NCI-H1436 (cell line): ENCODE results near the gene HEXIM1.
"Not testable (repeated sequence)": the region's sequence is repeated elsewhere in the genome, so short reads cannot be mapped to it uniquely, and the experiment has no call there.

ENCODE experiments used
- DNase-seq: peaks from one replicate; lab custom pipeline; 2025; lab: John Stamatoyannopoulos, UW

HEXIM1 gene

DNA sequence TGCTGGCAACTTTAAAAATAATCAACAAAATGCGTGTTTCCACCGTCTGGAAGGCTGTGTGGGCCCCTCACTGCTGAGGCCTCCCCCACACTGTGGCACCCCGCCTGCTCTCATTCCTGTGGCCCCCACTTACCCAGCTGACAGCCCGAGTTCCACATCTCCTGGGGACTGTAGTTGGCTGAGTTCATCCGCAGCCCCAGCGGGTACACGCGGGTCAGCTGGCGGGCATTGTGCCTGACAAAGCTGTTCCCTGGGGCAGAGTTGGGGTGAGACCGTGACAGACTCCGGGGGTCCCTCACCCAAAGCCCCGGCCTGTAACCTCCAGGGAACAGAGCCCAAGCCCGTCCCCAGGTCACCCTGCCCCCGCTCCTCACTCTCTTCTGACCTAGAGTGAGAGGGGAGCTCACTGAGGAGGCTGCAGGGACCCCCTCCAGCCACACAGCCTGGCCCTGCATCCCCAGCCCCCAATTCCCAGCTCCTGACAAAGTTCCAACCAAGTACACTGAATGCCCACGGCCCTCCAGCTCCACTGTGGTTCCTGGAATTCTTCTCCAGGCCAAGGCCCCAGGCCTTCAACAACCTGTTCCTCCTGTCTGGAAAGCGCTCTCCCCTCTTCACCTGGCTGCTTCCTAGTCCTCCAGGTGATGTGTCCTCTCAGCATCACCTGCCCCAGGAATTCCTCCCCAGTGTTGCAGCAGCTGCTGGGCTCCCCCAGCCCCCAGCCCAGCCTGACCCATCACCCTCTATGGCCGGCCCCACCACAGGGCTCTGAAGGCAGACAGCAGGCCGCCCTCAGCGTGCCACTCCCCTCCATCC, 34.0 kb upstream of the HEXIM1 start:
- DNase-seq = no peak

DNA sequence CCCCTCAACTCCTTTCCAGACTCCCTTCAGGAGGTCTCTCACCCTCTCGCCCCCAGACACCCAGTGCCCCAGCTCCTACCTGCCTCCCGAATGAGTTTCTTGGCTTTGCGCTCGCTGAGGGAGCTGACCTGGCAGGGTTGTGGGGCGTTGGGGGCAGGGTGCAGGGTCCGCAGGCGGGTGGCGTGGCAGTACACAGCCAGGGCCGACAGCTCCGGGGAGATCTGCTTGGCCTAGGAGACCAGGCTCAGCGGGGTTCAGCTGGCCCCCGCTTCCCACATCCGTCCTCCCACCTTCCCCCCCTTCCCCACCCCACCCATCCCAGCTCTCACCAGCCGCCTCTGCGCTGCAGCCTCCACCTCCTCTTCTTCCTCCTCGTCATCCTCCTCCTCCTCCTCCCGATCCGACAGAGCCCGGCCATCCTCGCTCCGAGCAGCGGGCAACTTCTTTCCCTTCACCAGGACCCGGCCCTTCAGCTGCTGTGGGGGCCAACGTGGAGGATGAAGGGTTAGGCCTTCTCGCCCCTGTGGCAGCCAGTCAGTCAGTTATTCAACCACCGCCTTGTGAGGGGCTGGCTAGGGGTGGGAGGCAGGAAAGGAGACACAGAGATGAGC, 33.2 kb upstream of the HEXIM1 start:
- DNase-seq = no peak

DNA sequence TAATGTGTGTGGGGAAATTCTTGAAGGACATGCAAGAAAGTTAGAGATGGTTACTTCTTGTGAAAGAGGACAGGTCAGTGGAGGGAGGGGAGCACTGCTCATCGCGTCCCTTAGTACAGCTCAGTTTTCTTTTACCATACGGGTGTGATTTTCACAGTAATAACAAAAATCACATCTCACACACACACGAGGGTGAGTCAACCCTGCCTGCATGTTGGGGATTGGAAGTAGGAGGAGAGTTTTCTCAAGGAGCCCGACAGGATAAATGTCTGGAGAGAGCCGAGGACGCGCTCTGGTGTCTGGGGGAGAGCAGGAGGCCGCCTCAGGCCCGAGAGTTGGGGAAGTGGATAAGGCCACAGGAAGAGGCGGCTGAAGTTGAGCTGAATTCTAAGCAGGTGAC, 32.4 kb upstream of the HEXIM1 start:
- no peak for DNase-seq

DNA sequence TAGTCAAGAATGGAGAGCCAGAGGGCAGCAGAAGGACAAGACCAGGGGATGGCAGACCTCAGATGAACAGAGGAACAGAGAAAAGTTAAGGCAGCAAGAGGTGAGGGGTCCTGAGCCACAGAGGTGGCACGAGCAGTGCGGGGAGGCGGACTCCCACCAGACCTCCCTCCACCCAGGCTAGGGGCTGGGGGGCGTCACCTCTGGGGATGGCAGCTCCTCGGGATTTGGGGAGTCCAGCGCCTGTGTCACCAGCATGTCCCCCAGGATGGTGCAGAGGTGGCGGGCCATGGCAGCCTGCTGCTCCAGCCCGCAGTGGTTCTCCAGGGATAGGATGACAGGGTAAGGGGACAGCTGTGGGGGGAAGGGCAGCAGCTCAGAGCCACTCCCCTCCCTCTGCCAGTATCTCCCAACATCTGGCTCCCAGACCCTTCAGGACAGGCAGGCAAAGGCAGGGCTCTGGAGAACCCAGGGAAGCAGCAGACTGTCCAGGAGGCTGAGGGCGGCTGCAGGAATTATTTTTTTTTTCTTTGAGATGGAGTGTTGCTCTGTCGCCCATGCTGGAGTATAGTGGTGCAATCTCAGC, 31.8 kb upstream of the HEXIM1 start:
- DNase-seq = no peak

DNA sequence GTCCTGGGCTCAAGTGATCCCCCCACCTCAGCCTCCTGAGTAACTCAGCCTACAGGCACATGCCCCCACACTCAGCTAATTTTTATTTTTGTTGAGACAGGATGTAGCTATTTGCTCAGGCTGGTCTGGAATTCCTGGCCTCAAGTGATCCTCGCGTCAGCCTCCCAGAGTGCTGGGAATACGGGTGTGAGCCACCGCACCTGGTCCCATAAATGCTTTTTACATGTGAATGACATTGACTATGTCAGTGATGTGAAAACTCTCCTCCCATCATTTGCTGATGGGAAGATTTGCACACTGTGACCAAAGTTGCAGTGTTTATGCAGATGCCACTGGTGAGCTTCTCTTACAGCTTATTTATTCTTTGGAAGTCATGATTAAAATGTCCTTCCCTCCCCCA, 30.9 kb upstream of the HEXIM1 start:
- no peak for DNase-seq

DNA sequence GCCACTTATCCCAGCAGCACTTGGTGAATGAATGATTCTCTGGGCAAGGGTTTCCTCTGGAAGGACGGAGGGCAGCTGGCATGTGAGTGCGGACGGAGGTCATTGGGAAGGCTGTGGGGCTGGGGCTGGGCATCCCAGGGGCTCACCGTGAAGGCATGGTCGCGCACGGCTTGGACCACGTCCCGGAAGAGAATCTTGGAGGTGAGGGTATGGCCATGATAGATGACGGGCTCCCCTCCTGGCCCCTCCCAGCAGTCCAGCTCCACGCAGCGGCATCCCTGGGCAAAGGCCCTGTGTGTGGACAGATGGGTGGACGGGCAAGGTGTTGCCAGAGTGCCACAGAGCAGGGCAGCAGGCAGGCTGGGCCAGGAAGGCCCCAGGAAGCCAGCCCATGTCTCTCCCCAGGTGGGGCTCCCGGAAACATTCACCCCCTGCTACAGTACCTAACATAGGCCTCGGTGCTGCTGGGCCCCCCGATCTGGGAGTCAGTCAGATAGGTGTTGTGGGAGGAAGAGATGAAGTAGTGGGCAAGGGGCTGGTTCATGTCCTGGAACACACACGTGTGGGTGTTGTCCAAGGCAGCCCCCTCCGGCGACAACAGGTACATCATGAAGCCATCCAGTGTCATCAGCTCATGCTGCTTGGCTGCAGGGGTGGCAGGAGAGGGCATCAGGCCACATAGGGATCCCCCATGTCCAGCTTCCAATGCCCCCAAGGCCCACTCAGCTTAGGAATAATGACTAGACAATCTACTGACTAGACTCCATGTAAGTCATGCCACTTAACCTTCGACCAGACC, 30.2 kb upstream of the HEXIM1 start:
- no peak for DNase-seq

DNA sequence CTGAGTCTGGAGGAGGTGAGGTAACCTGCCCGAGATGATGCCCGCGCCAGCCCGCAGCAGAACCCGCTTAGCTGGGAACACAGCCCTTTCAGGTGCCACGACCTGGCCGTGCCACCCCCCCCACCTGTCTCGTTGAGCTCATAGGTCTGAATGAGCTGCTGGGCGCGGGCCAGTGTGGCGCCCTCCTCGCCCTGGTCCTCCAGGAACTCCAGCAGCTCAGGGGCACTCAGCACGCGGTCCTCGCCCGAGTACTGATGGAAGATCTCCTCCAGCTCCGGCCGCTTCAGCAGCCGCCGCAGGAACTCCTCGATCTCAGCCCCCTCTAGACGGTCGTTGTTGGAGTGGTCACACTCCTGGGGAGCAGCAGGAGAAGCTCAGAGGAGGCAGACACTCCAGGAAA, 29.6 kb upstream of the HEXIM1 start:
- DNase-seq = no peak

DNA sequence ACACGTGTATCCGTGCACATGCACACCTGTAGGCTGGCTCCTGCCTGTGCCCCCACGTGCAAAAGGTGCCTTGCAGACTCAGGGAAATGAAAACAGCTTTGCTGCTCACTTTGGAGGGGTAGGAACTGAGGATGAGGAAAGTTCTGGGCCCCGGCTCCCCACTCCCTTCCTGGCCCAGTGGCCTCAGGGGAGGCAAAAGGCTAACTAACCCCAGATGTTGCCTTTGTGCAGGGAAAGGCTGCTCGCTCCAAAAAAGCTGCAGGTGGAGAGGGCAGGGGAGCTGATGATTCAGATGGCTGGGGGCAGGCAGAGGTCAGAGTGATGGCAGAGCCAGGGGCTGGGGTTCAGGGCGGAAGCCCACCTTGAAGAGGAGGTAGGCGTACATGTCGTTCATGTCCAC, 28.3 kb upstream of the HEXIM1 start:
- DNase-seq = no peak

DNA sequence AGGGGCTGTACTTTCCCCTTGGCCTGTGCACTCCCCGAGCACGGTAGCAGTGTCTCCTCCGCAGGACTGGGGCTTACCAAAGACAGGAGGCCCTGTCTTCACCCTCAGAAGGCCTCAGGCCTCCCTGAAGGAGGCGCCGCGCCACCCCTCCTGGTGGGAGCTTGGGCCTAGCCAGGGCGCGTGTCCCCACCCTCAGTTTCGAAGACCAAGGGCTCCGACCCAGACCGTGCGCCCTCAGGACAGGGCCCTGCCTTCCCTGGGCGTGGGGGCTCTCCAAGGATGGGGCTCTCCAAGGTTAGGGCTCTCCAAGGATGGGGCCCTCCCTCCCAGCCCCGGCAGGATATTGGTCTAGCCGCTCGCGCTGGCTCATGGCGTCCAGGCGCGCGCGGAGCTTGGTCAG, 27.7 kb upstream of the HEXIM1 start:
- DNase-seq = no peak

DNA sequence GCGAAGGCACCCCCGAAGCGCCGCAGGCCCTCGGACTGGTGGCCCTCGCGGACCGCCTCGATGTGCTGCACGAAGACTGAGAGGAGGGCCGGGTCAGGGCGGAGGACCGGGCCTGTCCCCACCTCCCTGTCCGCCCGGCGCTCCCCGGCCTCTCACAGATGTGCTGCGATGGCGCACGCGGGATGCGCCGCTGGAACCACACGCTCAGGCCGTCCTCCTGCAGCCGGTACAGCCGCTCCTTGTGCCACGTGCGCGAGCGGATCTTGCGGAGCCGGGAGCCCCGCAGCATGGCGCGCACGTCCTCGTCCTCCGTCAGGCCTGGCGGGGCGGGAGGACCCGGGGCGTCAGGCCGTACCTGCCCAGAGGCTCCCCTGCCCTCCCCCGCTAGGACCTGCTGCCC, 27.2 kb upstream of the HEXIM1 start:
- DNase-seq = no peak

DNA sequence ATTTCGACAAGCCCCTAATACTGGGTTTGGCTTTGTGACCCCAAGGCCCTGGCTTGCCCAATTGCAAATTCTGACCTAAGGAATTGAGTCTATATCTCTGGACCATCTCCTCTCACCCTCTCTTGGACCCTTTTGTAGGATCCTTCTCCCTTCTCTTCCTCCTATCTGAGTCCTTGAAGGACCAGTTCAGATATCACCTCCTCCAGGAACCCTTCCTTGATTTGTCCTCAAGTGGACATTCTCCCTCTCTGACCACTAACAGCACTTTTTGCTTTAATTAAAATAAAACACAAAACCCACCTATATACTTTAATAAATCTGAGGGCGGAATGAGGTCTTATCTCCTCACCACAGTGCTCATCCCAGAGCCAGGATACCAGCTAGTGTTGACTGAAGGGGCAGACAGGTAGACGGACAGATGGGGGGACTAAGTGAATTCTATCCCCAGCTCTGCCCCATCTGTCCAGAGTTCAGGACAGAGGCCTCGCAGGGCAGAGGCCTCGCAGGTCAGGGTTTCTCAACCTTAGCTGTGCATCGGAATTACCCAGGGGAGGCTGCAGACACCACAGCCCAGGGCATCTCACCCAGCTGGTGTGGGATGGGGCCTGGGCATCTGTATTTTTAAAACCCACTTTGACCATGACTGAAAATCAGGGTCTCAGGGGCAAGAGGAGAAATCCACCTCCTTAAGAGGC, 25.1 kb upstream of the HEXIM1 start:
- DNase-seq = no peak

DNA sequence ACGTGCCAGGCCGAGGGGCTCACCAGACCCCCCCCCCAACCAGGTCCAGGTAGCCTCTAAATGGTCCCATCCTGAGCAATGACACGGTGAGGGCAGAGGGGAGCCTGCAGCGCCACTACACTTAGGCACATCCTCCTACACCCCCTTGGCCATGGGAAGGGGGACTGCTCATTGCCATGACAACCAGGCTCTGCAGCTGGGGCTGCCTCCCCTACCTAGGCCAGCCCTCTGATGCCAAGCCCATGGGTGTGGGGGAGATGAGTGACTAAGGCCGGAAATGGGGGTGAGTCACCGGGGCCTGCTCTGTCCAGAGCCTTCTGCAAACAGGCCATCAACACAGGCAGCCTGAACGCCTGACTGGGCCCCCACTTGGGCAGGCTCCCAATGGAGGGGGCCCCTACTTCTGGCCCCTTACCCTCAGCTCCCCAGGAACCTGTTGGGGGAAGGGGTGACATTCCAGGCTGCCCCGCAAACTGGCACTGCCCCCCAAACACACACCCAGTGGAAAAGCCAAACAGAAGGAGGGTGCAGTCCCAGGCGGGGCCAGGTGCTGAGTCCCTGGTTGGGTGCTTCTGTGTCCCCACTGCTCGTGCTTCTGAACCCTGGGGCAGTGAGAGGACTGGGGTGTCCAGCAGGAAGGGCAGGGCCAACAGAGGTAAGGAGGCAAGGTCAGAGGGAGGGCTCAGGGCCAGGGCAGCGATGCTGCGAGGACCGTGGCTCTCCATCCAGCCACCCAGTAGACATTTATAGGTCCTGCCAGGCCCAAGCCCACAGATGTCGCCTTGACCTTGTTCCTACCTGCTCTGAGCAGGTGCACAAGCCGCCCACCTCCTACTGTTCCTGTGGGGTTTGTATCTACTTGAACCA, 24.1 kb upstream of the HEXIM1 start:
- no peak for DNase-seq

DNA sequence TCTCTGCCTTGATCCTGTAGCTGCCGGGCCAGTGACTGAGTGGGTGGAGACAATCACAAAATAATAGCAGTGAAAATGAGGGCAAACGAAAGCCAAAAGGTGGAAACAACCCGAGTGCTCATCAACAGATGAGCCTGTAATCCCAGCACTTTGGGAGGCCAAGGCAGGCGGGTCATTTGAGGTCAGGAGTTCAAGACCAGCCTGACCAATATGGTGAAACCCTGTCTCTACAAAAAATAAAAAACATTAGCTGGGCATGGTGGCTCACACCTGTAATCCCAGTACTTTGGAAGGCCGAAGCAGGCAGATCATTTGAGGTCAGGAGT, 23.5 kb upstream of the HEXIM1 start:
- not testable (repeated sequence) for DNase-seq

DNA sequence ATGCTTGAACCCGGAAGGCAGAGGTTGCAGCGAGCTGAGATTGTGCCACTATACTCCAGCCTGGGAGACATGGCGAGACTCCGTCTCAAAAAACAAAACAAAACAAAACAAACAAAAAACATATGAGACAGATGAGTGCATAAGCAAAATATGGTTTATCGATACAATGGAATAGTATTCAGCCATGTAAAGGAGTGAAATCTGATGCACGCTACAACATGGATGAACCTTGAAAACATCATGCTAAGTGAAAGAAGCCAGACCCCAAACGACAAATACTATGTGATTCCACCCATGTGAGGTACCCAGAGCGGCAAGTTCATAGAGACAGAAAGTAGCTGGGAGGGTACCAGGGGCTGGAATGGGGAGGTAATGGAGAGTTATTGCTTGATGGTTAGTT, 22.8 kb upstream of the HEXIM1 start:
- no peak for DNase-seq

DNA sequence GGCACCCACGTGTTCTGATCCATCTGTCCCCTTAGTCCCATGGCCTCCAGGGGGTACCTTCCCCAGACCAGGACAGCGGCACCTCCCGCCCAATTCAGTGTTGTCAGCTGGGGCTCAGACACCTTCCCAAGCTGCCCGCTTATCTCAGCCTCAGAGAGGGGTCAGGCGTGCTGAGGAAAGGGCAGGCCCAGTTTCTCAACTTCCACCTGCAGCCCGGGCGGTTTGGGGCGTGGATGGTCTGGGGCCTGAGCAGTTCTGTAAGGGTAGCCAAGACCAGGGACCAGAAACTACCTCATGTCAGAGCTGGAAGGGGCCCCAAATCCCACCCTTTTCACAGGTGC, 21.1 kb upstream of the HEXIM1 start:
- no peak for DNase-seq

DNA sequence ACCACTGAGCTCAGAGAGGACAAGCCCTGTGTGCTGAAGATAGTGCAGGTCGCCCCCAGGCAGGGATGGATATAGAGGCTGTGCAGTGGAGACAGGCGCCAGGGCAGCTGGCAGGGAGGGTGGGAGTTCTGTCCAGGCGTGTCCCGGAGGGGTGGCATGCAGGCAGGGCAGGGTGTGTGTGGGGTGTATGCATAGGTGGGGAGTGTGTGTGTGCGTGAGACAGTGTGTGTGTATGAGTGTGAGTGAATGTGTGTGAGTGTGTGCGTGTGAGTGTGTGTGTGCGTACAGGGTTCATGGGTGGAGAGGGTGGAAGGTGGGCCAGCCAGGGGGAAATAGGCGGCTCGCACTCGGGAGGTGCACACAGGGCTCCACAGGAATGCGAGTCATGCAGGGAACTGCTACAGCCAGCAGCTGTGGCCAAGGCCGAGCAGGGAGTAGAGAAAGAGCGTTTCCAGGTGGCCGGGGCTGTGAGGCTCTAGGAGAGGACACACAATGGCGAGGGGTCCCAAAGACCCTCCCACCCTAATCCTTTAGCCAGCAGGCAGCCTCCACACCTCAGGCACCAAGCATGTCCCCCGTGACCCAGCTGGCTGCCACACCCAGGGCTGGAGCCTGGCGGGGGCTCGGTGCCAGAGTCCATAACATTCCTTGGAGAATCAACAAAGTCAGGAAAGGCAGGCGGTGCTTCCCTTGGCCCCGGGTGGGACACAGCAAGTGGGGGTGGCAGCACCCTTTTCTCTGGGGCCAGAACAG, 20.6 kb upstream of the HEXIM1 start:
- DNase-seq = no peak

DNA sequence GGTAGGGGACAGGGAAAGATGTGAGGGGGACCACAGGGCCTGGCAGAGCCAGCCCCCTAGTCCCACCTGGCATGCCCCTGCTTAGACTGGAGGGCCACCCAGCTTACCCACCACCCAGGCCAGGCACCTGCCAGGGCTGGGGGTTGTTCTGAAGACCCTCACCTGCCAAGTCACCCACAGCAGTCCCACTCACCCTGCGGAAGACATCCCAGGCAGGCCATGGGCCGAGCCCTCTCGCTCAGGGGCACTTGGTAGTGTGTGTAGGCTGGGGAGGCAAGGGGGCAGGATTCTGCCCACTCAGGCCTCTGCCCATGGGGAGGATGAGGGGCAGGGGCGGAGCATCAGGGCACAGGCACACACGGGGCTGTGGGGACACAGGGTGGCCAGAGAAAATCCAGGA, 19.9 kb upstream of the HEXIM1 start:
- DNase-seq = no peak

DNA sequence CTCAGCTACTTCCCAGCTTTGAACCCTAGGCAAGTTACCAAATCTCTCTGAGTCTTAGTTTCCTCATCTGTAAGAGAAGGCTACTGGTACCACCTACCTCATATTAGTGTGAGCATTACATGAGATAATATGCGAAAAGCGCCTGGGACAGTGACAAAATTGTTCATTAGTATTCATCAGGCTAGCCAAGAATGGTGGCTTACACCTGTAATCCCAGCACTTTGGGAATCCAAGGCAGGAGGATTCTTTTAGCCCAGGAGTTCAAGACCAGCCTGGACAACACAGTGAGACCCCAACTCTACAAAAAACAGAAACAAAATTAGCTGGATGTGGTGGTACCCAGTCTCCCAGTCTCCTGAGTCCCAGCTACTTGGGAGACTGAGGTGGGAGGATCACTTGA, 19.3 kb upstream of the HEXIM1 start:
- no peak for DNase-seq

DNA sequence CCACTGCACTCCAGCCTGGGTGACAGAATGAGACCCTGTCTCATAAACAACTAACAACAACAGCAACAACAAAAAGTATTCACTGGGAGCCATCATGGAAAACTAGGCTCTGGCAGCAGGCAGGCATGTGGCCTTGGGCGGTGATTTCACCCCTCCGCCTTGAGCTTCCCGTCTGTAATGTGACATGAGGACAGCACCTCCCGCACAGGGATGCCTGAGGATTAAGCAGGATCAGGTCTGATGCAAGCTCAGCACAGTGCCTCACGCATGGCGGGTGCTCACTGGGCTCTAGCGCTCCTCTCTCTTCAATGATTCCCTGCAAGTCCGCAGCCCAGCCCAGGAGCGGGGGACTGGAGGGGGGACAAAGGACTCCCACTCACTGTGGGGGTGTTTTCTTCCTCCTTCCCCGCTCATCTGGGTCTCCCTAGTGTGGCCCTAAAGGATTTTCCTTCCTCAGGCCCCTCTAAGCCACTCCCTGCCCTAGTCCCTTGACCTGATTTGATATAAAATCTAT, 18.8 kb upstream of the HEXIM1 start:
- DNase-seq = no peak

DNA sequence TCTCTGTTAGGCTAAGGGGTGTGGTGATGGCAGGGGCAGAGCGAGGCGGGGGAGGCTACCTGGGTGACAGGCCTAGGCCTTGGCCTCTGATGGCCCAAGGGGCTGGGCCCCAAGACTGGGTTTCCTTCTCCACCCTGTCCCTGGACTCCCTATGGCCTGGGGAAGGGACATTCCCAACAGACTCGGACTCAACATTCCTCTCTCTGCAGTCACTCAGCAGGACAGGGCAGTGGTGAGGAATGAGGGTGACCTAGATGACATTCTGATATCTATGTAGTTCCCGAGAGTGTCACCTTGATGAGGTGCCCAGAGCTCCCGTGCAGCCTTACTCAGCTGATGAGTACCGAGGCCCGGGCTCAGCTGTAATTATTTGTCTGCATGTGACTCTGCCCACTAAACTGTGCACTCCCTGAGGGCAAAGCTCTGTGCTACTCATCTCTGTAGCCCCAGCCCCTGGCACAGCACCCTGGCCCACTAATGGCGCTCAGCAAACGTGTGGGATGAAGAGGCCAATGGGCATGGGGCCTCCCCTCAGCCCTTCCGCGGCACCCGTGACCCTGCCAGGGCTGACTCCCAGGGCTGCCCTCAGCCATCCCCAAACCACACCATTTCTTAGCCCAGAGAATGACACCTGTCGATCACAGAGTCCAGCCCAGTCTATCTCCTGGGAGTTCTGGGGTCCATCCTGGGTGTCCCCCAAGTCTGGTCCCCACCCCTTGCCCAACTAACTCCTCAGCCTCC, 18.2 kb upstream of the HEXIM1 start:
- DNase-seq = no peak
